ENCODE results near the gene MACROD2.

MACROD2 gene

DNA sequence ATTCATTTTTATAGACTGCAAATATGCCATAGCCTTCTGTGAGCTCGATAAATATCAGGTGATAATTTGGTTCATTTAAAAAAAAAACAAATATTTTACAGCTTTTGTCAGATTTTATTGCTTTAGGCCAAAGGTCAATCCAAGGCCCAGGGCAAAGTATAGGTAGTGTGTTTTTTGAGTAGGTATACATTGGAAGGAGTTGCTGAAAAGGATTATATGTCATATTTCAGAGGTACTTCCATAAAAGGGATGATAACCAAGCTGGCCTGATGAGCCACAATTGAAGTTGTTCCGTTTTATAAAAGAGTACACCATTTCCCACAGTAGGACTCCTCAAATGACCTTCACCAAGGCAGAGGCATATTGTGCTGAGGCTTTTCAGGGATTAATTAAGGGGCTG is 794.9 kb downstream of the MACROD2 start:
- Mint-ChIP-seq H3K36me3 (ENCODE audit: low read depth) (no peaks in the 10 kb centered on the region), H3K27me3 (no peaks in the 10 kb centered on the region), H3K4me3 (no peak overlapping the region), H3K9me3 (peaks cover 5% of the 10 kb centered on the region), H3K4me1 (ENCODE audit: low read depth) (no peaks in the 10 kb centered on the region), H3K27ac (no peak overlapping the region)

DNA sequence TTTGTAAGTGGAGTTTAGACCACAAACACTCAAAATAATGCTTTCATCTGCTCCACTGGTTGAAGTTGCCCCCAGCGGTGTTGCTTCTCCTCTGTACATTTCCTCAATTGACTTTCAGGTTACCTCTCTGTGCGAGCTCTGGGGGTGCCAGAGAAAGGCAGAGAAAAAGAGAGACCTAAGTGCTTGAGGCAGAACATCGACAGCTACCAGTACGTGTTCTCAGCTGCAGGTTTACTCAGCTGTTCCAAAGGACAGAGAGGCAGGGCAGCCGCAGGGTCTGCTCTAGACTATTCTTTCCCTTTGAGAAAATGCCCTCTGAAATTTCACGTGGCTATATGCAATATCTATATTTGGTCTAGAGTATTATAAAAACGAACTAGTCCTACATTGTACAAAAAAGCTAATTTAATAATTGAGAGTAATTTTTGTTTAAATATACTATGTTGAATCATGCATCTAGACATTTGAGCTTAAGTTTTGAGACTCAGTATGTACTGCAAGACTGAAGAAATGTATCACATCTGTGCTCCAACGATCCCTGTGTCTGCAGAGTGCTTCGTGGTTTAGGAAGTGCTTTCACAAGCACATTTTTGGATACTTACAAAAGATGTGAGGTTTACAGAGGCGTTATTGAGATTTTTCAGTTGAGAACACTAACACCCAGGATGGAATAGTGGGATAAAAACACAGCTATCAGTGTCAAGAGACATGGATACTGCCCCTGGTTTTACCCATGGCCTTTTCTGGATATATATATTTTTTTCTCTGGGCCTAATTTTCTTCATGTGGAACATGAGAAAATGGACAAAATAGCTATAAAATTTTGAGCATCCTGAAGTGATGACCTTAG is 795.7 kb downstream of the MACROD2 start:
- no peaks in the 10 kb centered on the region for H3K27me3 Mint-ChIP-seq
- no peak overlapping the region for H3K4me3 Mint-ChIP-seq
- H3K27ac Mint-ChIP-seq, result no peak overlapping the region
- peaks cover 8% of the 10 kb centered on the region for H3K9me3 Mint-ChIP-seq
- no peaks in the 10 kb centered on the region for H3K36me3 Mint-ChIP-seq (ENCODE audit: low read depth)
- H3K4me1 Mint-ChIP-seq (ENCODE audit: low read depth), result no peaks in the 10 kb centered on the region

DNA sequence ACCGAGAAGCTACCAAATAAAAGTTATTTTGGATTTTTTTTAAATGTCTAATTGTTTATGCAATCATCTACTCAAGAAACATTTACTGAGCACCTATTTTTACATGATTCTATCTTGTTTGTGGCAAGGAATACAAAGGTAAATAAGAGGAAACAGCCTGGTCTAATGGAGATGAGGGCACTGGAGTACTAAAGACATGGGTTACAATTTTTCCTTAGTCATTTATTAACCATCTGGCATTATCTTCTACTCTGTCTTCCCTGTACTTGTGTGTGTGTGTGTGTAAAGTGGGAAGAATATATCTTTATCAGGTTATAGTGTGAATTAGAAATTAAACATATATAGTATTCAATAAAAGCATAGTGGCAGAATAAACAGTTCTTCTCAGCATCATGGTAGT is 797.6 kb downstream of the MACROD2 start:
- Mint-ChIP-seq H3K27ac (no peak overlapping the region), H3K4me3 (no peak overlapping the region), H3K9me3 (peaks cover 18% of the 10 kb centered on the region), H3K36me3 (ENCODE audit: low read depth) (no peaks in the 10 kb centered on the region), H3K4me1 (ENCODE audit: low read depth) (no peaks in the 10 kb centered on the region), H3K27me3 (no peaks in the 10 kb centered on the region)

DNA sequence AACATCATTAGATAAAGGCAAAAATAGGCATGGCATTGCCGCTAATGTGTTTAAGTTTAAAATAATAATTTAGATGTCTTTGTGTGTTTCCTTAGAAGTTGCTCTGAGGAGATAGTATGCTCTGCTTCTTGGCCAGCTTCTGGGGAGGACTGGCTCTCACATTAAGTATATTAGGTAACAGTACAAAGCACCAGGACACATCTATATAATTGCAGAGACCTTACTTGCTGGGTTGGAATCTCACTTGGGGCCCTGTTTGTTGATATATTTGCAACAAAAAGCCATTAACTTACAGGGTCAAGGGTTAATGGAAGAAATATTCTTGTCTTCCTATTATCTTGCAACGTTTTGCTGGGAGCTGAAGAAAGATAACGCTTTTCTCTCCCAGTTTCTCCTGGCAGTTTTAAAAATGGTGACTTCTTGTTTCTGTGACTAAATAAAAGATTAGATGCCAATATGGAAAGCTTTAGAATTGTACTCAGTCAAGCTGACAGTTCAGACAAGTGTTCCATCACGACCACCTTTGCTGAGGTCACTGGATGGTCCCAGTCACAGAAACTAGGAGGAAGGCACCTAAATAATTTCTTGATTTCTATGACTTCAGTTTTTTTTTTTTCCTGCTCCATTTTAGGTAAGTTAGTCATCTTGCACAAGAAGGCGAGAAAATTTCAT is 804.4 kb downstream of the MACROD2 start:
- H3K27ac Mint-ChIP-seq, result no peak overlapping the region
- H3K36me3 Mint-ChIP-seq (ENCODE audit: low read depth), result no peaks in the 10 kb centered on the region
- H3K27me3 Mint-ChIP-seq, result no peaks in the 10 kb centered on the region
- no peak overlapping the region for H3K4me3 Mint-ChIP-seq
- H3K9me3 Mint-ChIP-seq, result peaks cover 17% of the 10 kb centered on the region
- no peaks in the 10 kb centered on the region for H3K4me1 Mint-ChIP-seq (ENCODE audit: low read depth)

DNA sequence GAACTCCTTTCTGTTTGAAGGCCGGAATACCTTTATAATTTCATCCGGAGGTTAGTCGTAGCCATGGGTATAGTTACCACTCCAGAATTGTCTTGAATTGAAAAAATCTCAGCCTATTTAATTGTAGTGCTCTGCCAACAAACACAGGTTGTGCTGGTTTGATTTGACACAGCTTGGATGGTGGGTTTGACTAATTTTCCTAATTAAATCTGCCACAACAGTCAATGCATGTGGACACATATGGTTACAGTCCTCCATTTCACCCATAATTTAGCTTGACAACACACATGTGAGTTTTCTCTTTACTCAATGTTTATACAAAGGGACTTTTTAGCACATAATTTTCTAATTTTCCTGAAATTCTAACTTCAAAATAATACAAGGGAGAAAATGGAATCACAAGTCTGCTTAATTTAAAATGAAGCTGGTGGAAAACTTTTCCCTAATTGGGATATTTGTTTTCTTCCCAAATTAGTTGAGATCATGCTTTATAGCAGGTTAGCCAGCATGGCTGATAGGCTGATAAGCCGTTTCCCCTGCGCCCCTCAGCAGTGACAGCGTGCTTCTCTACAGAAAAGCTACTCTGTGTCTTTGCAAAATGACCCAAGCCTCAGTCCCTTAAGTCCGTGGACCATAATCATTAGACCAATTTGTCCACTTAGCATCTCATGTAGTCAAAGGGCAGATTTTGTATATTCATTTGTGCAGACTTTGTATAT is 805.5 kb downstream of the MACROD2 start:
- Mint-ChIP-seq H3K4me3 (no peak overlapping the region), H3K4me1 (ENCODE audit: low read depth) (no peaks in the 10 kb centered on the region), H3K36me3 (ENCODE audit: low read depth) (no peaks in the 10 kb centered on the region), H3K27ac (no peak overlapping the region), H3K9me3 (peaks cover 14% of the 10 kb centered on the region), H3K27me3 (no peaks in the 10 kb centered on the region)

DNA sequence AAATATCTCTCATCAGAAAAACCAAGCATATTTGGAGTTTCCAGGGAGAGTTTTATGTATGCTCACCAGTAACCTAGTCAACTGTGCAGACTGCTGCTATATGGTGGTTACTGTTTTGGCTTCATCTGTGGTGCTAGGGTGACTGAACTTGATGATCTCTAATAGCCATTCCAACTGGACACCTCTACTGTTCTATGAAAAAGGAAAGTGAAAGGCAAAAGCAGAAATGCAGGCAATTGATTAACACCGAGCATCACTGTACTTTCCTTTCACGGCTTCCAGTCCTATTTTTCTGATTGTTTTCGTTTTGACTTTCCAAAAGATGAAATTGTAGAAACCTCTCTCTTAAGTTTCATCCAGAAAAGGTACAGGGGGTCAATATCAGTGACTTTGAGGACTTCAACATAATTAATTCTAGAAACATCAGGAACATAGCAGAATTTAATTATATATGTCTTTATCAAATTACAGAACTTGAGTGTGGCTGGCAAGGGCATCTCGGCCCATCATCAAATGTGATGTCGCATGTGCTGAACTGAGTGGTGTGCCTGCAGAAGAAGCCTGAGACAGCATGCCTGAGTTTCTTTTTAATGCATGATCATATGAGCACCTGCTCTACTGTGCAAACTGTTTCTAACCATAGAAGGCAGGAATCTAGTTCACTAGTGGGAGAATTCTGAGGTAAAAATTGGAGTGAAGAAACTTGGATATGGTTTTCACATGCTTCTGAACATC is 806.4 kb downstream of the MACROD2 start:
- Mint-ChIP-seq H3K4me1 (ENCODE audit: low read depth) (no peaks in the 10 kb centered on the region), H3K9me3 (peaks cover 10% of the 10 kb centered on the region), H3K27me3 (no peaks in the 10 kb centered on the region), H3K36me3 (ENCODE audit: low read depth) (no peaks in the 10 kb centered on the region), H3K4me3 (no peak overlapping the region), H3K27ac (no peak overlapping the region)

DNA sequence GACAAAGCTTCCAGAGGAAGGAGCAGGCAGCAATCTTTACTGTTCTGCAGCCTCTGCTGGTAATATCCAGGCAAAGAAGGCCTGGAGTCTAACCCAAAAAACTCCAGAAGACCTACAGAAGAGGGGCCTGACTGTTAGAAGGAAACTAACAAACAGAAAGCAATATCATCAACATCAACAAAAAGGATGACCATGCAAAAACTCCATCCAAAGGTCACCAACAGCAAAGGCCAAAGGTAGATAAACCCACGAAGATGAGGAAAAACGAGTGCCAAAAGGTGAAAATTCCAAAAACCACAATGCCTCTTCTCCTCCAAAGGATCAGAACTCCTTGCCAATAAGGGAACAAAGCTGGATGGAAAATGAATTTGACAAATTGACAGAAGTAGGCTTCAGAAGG is 811.9 kb downstream of the MACROD2 start:
- peaks cover 23% of the 10 kb centered on the region for H3K9me3 Mint-ChIP-seq
- no peak overlapping the region for H3K27ac Mint-ChIP-seq
- H3K27me3 Mint-ChIP-seq, result no peaks in the 10 kb centered on the region
- no peaks in the 10 kb centered on the region for H3K4me1 Mint-ChIP-seq (ENCODE audit: low read depth)
- H3K36me3 Mint-ChIP-seq (ENCODE audit: low read depth), result no peaks in the 10 kb centered on the region
- no peak overlapping the region for H3K4me3 Mint-ChIP-seq

DNA sequence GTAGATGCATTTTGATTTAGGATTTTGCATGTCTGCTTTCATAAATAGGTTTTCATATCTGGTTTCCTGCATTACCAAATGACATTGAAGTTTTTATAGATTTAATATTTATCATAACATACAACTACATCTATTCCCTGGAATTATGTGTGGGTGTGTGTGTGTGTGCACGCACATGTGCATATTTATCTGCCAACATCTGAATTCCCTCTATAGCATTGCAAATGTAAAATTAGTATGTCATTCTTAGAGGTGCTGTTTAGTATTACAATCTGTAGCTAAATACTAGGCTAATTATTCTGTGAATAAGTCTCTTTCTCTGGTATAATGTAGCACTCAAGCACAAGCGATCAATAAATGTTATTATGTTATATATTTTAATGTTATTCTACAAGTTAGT is 820.0 kb downstream of the MACROD2 start:
- Mint-ChIP-seq H3K4me1 (ENCODE audit: low read depth) (no peaks in the 10 kb centered on the region), H3K27me3 (no peaks in the 10 kb centered on the region), H3K9me3 (peaks cover 25% of the 10 kb centered on the region), H3K36me3 (ENCODE audit: low read depth) (no peaks in the 10 kb centered on the region), H3K4me3 (no peak overlapping the region), H3K27ac (no peak overlapping the region)

DNA sequence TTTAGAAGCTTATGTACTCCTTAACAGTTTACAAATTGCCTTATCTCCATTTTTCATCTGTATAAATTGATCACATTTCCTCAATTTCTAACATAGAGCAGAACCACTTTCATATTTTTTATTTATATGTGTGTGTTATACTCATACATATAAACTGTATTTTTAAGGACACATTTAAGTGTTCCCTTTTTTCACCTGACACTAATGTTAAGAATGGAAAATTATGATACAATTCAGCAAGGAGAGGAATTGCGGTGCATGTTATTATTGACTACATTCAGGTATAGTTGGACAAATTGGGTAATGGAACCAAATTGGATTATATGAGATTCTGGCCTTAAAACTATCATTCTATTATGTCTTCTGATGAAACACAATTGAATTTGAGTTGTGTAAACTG is 821.2 kb downstream of the MACROD2 start:
- Mint-ChIP-seq H3K27me3 (no peaks in the 10 kb centered on the region), H3K9me3 (peaks cover 26% of the 10 kb centered on the region), H3K4me3 (no peak overlapping the region), H3K27ac (no peak overlapping the region), H3K36me3 (ENCODE audit: low read depth) (no peaks in the 10 kb centered on the region), H3K4me1 (ENCODE audit: low read depth) (no peaks in the 10 kb centered on the region)

DNA sequence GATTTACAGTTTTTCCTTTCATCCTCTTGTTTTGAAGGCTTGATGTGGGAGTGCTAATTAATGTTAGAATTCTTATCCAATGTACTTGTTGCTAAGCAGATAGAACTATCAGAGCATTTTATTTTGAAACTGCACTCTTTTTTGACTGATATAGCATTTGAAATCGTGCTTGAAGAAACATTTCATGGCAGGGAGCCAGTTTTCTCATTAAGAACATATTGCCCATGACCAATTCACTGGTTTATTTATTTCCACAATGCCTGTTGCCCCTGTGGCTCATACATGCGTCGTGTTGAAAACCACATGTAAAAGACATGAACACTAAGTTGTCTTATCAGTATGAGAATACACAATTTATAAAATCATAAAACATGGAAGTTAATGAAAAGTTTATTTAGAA is 821.8 kb downstream of the MACROD2 start:
- no peak overlapping the region for H3K27ac Mint-ChIP-seq
- no peaks in the 10 kb centered on the region for H3K4me1 Mint-ChIP-seq (ENCODE audit: low read depth)
- no peak overlapping the region for H3K4me3 Mint-ChIP-seq
- H3K9me3 Mint-ChIP-seq, result peaks cover 22% of the 10 kb centered on the region
- H3K27me3 Mint-ChIP-seq, result no peaks in the 10 kb centered on the region
- no peaks in the 10 kb centered on the region for H3K36me3 Mint-ChIP-seq (ENCODE audit: low read depth)

DNA sequence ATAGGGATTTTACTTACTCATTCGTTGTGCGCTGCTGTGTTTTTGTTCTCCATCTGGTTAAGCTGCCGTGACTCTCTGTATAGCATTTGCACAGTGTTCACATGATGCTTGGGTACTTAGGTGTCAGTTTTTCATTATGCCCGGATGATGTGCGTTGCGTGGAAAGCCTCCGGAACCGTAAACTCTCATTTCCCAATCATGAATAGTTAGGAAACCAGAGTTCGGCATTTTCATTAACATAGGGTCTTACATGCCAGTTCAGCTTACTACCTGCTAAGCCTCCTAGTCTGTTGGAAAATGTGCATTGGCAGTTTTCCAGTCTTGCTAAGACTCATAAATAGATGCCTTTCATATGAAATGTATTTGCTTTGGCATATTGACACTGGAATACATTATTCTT is 825.5 kb downstream of the MACROD2 start:
- no peak overlapping the region for H3K27ac Mint-ChIP-seq

DNA sequence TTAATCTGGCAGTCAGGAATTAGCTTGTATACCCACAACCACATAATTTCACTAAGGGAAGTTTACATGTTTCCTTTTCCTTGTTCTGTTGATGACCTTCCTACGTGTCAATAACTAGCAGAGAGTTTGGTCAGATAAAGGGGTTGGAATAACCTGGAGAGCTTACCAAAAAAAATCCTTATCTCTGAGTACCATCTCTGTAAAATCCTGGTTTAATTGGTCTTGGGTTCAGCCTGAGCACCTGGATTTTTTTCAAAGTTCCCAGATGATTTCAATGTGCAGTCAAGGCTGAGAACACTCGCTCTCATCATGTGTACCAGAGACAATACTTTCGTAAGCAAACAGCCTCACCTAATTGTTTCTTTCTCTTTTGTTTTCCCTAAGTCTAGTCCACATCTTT is 825.9 kb downstream of the MACROD2 start:
- H3K27ac Mint-ChIP-seq, result no peak overlapping the region
- no peak overlapping the region for H3K4me3 Mint-ChIP-seq
- peaks cover 22% of the 10 kb centered on the region for H3K9me3 Mint-ChIP-seq
- H3K36me3 Mint-ChIP-seq (ENCODE audit: low read depth), result no peaks in the 10 kb centered on the region
- H3K4me1 Mint-ChIP-seq (ENCODE audit: low read depth), result no peaks in the 10 kb centered on the region
- H3K27me3 Mint-ChIP-seq, result no peaks in the 10 kb centered on the region

More for the DNA sequence above, 825.5 kb downstream of the MACROD2 start:
- Mint-ChIP-seq H3K4me3 (no peak overlapping the region), H3K9me3 (peaks cover 22% of the 10 kb centered on the region), H3K4me1 (ENCODE audit: low read depth) (no peaks in the 10 kb centered on the region), H3K27me3 (no peaks in the 10 kb centered on the region), H3K36me3 (ENCODE audit: low read depth) (no peaks in the 10 kb centered on the region)

DNA sequence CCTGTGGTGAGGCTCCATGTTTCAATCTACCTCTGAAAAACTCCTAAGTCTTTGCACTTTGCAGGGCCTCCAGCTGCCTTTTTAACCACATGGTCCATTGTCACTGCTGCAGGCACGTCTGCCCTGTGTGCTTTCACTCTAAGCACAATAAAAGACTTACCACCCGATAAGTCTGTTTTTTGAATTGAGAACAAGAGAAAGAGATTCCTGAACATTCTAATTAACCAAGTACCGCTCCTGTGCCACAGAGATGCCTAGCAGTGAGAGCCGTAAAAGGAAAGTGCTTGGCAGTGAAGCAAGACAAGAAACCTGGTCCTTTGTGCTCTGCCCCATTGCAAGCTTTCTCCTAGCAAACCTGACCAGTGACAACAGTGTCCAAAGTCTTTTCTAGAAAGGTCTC is 829.7 kb downstream of the MACROD2 start:
- no peaks in the 10 kb centered on the region for H3K4me1 Mint-ChIP-seq (ENCODE audit: low read depth)
- no peak overlapping the region for H3K4me3 Mint-ChIP-seq
- H3K27me3 Mint-ChIP-seq, result no peaks in the 10 kb centered on the region
- H3K27ac Mint-ChIP-seq, result no peak overlapping the region
- no peaks in the 10 kb centered on the region for H3K36me3 Mint-ChIP-seq (ENCODE audit: low read depth)
- peaks cover 7% of the 10 kb centered on the region for H3K9me3 Mint-ChIP-seq

DNA sequence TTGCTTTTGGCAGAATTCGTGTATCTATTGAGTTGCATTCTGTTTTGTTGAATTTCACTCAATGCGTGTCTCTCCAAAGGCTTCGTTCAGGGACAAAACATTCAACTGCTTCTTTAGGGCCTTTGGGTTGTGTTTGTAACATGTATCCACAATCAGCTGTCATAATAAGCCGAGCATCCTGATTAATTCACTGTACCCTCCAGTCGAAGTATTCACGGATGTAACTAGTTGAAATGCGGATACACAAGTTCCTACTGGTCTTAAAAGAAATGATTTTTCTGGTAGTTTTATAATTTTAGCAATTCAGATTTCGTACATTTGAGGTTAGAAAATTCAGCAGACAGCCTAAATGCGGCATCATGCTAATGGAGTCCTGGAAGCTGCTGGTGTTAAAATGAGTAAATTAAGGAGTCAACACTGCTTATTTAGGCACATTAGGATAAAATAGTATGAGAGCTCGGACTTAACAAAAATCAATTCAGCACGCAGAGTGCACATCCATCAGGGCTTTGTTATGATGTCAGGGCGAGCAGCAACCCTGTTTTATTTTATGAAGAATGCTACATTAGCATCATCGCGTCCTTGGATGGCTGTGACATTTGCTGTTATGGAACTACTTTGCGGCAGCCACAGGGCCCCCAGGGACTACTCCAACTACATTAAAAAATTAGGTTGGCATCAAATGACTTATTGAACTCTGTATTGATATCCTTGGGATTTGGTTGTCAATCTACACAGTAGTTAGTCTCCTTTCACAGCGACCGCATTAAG is 831.4 kb downstream of the MACROD2 start:
- H3K9me3 Mint-ChIP-seq, result peaks cover 3% of the 10 kb centered on the region
- H3K36me3 Mint-ChIP-seq (ENCODE audit: low read depth), result no peaks in the 10 kb centered on the region
- no peaks in the 10 kb centered on the region for H3K4me1 Mint-ChIP-seq (ENCODE audit: low read depth)
- H3K27me3 Mint-ChIP-seq, result no peaks in the 10 kb centered on the region
- no peak overlapping the region for H3K4me3 Mint-ChIP-seq
- H3K27ac Mint-ChIP-seq, result no peak overlapping the region
